Nephron progenitor cell (in vitro differentiated cells): Measurements from ENCODE around the gene LSR.
A peak's percentile ranks its signal among the peaks of the same experiment; 100 is the strongest.

ENCODE experiments used
- DNase-seq: peaks from one replicate; pipeline ENCODE4 v3.0.0; 2021
- H3K27ac Mint-ChIP-seq: 2 replicates; pipeline ENCODE4 v1.8.0; 2021; ENCODE audit warnings: mild to moderate bottlenecking, moderate library complexity, mixed read lengths
- H3K27me3 Mint-ChIP-seq: 2 replicates; pipeline ENCODE4 v1.8.0; 2021; ENCODE audit warnings: mild to moderate bottlenecking, low read depth, mixed read lengths; ENCODE audit not compliant: poor library complexity
- H3K36me3 Mint-ChIP-seq: 2 replicates; pipeline ENCODE4 v1.8.0; 2021; ENCODE audit warnings: low read depth, mixed read lengths
- H3K4me1 Mint-ChIP-seq: 2 replicates; pipeline ENCODE4 v1.8.0; 2021; ENCODE audit warnings: mixed read lengths
- H3K4me3 Mint-ChIP-seq: 2 replicates; pipeline ENCODE4 v1.8.0; 2021; ENCODE audit warnings: mild to moderate bottlenecking, moderate library complexity, mixed read lengths
- H3K9me3 Mint-ChIP-seq: 2 replicates; pipeline ENCODE4 v1.8.0; 2021; ENCODE audit warnings: mild to moderate bottlenecking, moderate library complexity, mixed read lengths
- TF ChIP-seq, protein P1 (sequence below): fragments of 200-600 bp; sonication (generic); IDR thresholded peaks from 2 replicates; pipeline ENCODE4 v1.5.0; 2021; ENCODE audit warnings: antibody characterized with exemption

The LSR gene

GRCh38 chr19:35287713-35288112, 38.9 kb downstream of the LSR start:
- H3K9me3 Mint-ChIP-seq: no peaks in the 10 kb centered on the region
- peaks cover 42% of the 10 kb centered on the region for H3K4me1 Mint-ChIP-seq
- peaks cover 17% of the 10 kb centered on the region for H3K27me3 Mint-ChIP-seq
- TF ChIP-seq, protein P1, sequence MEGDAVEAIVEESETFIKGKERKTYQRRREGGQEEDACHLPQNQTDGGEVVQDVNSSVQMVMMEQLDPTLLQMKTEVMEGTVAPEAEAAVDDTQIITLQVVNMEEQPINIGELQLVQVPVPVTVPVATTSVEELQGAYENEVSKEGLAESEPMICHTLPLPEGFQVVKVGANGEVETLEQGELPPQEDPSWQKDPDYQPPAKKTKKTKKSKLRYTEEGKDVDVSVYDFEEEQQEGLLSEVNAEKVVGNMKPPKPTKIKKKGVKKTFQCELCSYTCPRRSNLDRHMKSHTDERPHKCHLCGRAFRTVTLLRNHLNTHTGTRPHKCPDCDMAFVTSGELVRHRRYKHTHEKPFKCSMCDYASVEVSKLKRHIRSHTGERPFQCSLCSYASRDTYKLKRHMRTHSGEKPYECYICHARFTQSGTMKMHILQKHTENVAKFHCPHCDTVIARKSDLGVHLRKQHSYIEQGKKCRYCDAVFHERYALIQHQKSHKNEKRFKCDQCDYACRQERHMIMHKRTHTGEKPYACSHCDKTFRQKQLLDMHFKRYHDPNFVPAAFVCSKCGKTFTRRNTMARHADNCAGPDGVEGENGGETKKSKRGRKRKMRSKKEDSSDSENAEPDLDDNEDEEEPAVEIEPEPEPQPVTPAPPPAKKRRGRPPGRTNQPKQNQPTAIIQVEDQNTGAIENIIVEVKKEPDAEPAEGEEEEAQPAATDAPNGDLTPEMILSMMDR: no peak
- H3K4me3 Mint-ChIP-seq: no peak overlapping the region
- no peak for DNase-seq
- H3K36me3 Mint-ChIP-seq: no peaks in the 10 kb centered on the region
- H3K27ac Mint-ChIP-seq: no peak overlapping the region

GRCh38 chr19:35288331-35288730, 39.5 kb downstream of the LSR start:
- peak overlapping the region; percentile 39 for H3K27ac Mint-ChIP-seq
- no peaks in the 10 kb centered on the region for H3K9me3 Mint-ChIP-seq
- peaks cover 14% of the 10 kb centered on the region for H3K27me3 Mint-ChIP-seq
- no peak overlapping the region for H3K4me3 Mint-ChIP-seq
- DNase-seq: no peak
- H3K36me3 Mint-ChIP-seq: no peaks in the 10 kb centered on the region
- peaks cover 36% of the 10 kb centered on the region for H3K4me1 Mint-ChIP-seq
- TF ChIP-seq, protein P1: no peak

- Mint-ChIP-seq H3K36me3 (no peaks in the 10 kb centered on the region), H3K9me3 (no peaks in the 10 kb centered on the region), H3K4me1 (peaks cover 35% of the 10 kb centered on the region), H3K4me3 (no peak overlapping the region), H3K27ac (no peak overlapping the region), H3K27me3 (peaks cover 12% of the 10 kb centered on the region)
- DNase-seq: no peak
- TF ChIP-seq, protein P1: no peak
Measured at GRCh38 chr19:35288906-35289305, 40.1 kb downstream of the LSR start.

GRCh38 chr19:35290381-35291127, 41.8 kb downstream of the LSR start:
- no peak overlapping the region for H3K4me3 Mint-ChIP-seq
- H3K9me3 Mint-ChIP-seq: no peaks in the 10 kb centered on the region
- H3K27me3 Mint-ChIP-seq: peaks cover 13% of the 10 kb centered on the region
- no peak overlapping the region for H3K27ac Mint-ChIP-seq
- H3K36me3 Mint-ChIP-seq: no peaks in the 10 kb centered on the region
- TF ChIP-seq, protein P1: no peak
- peaks cover 26% of the 10 kb centered on the region for H3K4me1 Mint-ChIP-seq
- DNase-seq: no peak

GRCh38 chr19:35291259-35291658, 42.5 kb downstream of the LSR start:
- no peak for DNase-seq
- TF ChIP-seq, protein P1: no peak
- H3K27me3 Mint-ChIP-seq: peaks cover 13% of the 10 kb centered on the region
- H3K4me1 Mint-ChIP-seq: peaks cover 26% of the 10 kb centered on the region
- no peaks in the 10 kb centered on the region for H3K9me3 Mint-ChIP-seq
- H3K36me3 Mint-ChIP-seq: no peaks in the 10 kb centered on the region
- no peak overlapping the region for H3K27ac Mint-ChIP-seq
- H3K4me3 Mint-ChIP-seq: peak overlapping the region; percentile 33

DNA sequence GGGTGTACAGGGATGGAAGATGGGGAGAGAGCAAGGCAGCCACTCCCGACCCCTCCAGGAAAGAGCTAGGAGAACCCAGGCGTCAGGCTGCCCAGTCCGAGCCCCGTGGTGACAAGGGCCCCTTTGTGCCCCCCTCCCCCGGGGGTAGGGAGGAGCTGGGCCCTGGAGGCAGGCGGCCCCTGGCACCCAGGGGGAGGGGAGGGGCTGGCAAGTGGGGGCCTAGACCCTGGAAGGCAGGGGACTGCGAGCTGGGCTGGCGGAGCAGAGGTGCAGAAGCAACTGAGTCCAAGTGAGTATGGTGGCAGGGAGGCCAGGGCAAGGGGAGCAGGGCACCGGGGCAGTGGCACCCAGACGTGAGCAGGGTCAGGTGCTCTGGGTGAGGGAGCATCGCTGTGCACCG, 43.1 kb downstream of the LSR start, which contains the start of gene MAG:
Gene MAG, plus strand, starts transcription at position 246 of the 400 bp plus-strand sequence. CDS start 3,248 bp downstream, outside the sequence.
- Mint-ChIP-seq H3K9me3 (no peaks in the 10 kb centered on the region), H3K4me1 (peaks cover 26% of the 10 kb centered on the region), H3K36me3 (no peaks in the 10 kb centered on the region), H3K27ac (no peak within 1 kb of the TSS), H3K4me3 (peak within 1 kb of the TSS; percentile 33), H3K27me3 (peaks cover 13% of the 10 kb centered on the region)
- TF ChIP-seq, protein P1: no peak
- no peak for DNase-seq
